OCI-LY1 (cell line): Measurements from ENCODE around the gene PKMYT1.

Experiments used
- CTCF ChIP-seq: fragments of 200-600 bp; sonication (generic), shearing (Covaris generic); IDR thresholded peaks from 2 replicates; pipeline ENCODE4 v1.5.1; 2017; ENCODE audit warnings: mild to moderate bottlenecking, antibody characterized with exemption, low read length, moderate library complexity, mixed read lengths
- EZH2 ChIP-seq: fragments of 200-600 bp; sonication (generic), shearing (Covaris generic); IDR thresholded peaks from 2 replicates; pipeline ENCODE4 v1.8.0; 2017; ENCODE audit warnings: borderline replicate concordance, mixed run types, mild to moderate bottlenecking, antibody characterized with exemption, low read length, moderate library complexity, mixed read lengths

GRCh38 chr16:2933136-2933535 is 47.1 kb downstream of the PKMYT1 start:
- TF ChIP-seq CTCF (no peak), EZH2 (no peak)
